K562 (cell line): Measurements from ENCODE around the gene MPHOSPH9.

ENCODE experiments used
- CBFB ChIP-seq: sonication (generic); formaldehyde crosslinking; IDR thresholded peaks from 2 replicates; pipeline ENCODE4 v1.4.0; 2020; ENCODE audit warnings: mild to moderate bottlenecking, missing genetic modification reagents
- COPS2 ChIP-seq: fragments of 450-650 bp; conservative IDR thresholded peaks from 2 replicates; pipeline ENCODE4 v1.6.1; 2016; ENCODE audit warnings: mild to moderate bottlenecking, moderate library complexity
- JUNB ChIP-seq: fragments of 450-650 bp; formaldehyde crosslinking; conservative IDR thresholded peaks from 2 replicates; pipeline ENCODE4 v1.4.0; 2020; ENCODE audit warnings: mild to moderate bottlenecking
- KLF13 ChIP-seq: fragments of 450-650 bp; IDR thresholded peaks from 2 replicates; pipeline ENCODE4 v1.6.1; 2016; ENCODE audit warnings: missing genetic modification characterization, low read depth, mild to moderate bottlenecking, missing compliant biosample characterization, moderate library complexity, borderline replicate concordance
- POLR2A ChIP-seq: fragments of 450-650 bp; conservative IDR thresholded peaks from 2 replicates; pipeline ENCODE4 v1.6.1; 2016
- RFX5 ChIP-seq: IDR thresholded peaks from 2 replicates; pipeline ENCODE4 v1.6.1; 2011; ENCODE audit warnings: low read depth, mild to moderate bottlenecking, improper control_type of control experiment, low read length
- SMC3 ChIP-seq: conservative IDR thresholded peaks from 2 replicates; pipeline ENCODE4 v1.6.1; 2011; ENCODE audit warnings: low read depth, low read length, improper control_type of control experiment; ENCODE audit not compliant: insufficient read depth
- TF ChIP-seq, protein P1 (sequence below), 2 experiments: fragments of 450-650 bp; formaldehyde crosslinking in 1 of 2; IDR thresholded peaks; 2 replicates each; pipeline versions ENCODE4 v1.4.0 to v1.6.1; 2014 to 2020; ENCODE audit warnings: mild to moderate bottlenecking in 2 of 2, borderline replicate concordance in 1 of 2, low read depth in 1 of 2
- TF ChIP-seq, protein P2 (sequence below): fragments of 250-450 bp; sonication (Bioruptor Pico); IDR thresholded peaks from 2 replicates; pipeline ENCODE4 v1.5.1; 2021; ENCODE audit warnings: mild to moderate bottlenecking
- TF ChIP-seq, protein P3 (sequence below), 3 experiments: IDR thresholded peaks in 2 of 3; conservative IDR thresholded peaks in 1 of 3; 2 replicates each; pipeline ENCODE4 v1.5.1; 2011 to 2012; ENCODE audit warnings: low read length in 3 of 3, mild to moderate bottlenecking in 3 of 3, control low read depth in 2 of 3, improper control_type of control experiment in 1 of 3, inconsistent platforms in 1 of 3, low read depth in 1 of 3, mixed read lengths in 1 of 3, moderate library complexity in 1 of 3; ENCODE audit not compliant: insufficient read depth in 2 of 3
- TF ChIP-seq, protein P4 (sequence below): fragments of 250-450 bp; sonication (Bioruptor Pico); IDR thresholded peaks from 2 replicates; pipeline ENCODE4 v1.4.0; 2020; ENCODE audit warnings: mild to moderate bottlenecking

DNA sequence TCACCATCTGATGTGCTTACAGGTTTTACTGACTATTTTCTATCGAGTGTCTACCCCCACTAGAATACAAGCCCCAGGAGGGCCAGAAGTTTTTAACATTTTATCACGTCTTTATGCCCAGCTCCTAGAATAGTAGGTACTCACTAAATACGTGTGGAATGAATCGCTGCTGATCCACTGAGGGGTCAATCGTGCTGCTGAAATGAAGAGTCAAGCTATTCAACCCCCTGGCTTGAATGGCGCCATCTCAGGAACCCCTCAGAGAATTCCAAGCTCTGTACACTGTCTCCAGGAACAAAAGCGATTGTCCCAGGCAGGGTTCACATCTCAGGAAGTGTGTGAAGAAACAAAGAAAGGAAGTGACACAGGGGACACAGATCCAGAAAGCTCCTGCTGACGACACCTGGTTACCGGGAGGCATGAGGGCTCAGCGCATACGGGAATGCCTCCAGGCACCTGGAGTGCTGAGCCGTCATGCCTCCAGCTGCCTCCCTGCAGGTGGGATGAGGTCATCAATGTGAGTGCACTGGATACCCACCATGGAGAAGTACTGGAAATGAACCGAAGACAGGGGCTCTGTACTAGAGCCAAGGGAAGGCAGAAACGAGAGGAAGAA is 127.6 kb downstream of the MPHOSPH9 start:
- TF ChIP-seq JUNB (CRISPR knock-in tag) (no peak), KLF13 (tag) (no peak), RFX5 (no peak), COPS2 (no peak), CBFB (CRISPR knock-in tag) (no peak), POLR2A (no peak), SMC3 (no peak)
- TF ChIP-seq, protein P1, sequence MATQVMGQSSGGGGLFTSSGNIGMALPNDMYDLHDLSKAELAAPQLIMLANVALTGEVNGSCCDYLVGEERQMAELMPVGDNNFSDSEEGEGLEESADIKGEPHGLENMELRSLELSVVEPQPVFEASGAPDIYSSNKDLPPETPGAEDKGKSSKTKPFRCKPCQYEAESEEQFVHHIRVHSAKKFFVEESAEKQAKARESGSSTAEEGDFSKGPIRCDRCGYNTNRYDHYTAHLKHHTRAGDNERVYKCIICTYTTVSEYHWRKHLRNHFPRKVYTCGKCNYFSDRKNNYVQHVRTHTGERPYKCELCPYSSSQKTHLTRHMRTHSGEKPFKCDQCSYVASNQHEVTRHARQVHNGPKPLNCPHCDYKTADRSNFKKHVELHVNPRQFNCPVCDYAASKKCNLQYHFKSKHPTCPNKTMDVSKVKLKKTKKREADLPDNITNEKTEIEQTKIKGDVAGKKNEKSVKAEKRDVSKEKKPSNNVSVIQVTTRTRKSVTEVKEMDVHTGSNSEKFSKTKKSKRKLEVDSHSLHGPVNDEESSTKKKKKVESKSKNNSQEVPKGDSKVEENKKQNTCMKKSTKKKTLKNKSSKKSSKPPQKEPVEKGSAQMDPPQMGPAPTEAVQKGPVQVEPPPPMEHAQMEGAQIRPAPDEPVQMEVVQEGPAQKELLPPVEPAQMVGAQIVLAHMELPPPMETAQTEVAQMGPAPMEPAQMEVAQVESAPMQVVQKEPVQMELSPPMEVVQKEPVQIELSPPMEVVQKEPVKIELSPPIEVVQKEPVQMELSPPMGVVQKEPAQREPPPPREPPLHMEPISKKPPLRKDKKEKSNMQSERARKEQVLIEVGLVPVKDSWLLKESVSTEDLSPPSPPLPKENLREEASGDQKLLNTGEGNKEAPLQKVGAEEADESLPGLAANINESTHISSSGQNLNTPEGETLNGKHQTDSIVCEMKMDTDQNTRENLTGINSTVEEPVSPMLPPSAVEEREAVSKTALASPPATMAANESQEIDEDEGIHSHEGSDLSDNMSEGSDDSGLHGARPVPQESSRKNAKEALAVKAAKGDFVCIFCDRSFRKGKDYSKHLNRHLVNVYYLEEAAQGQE (IDR thresholded peaks at IDR 0.05; ENCODE audit: borderline replicate concordance): no peak
- TF ChIP-seq, protein P1 (CRISPR knock-in tag; IDR thresholded peaks at IDR 0.05; ENCODE audit: low read depth): no peak
- TF ChIP-seq, protein P2, sequence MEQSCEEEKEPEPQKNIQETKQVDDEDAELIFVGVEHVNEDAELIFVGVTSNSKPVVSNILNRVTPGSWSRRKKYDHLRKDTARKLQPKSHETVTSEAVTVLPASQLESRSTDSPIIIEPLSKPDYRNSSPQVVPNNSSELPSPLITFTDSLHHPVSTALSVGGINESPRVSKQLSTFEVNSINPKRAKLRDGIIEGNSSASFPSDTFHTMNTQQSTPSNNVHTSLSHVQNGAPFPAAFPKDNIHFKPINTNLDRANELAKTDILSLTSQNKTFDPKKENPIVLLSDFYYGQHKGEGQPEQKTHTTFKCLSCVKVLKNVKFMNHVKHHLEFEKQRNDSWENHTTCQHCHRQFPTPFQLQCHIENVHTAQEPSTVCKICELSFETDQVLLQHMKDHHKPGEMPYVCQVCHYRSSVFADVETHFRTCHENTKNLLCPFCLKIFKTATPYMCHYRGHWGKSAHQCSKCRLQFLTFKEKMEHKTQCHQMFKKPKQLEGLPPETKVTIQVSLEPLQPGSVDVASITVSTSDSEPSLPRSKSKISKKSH: no peak
- TF ChIP-seq, protein P3, sequence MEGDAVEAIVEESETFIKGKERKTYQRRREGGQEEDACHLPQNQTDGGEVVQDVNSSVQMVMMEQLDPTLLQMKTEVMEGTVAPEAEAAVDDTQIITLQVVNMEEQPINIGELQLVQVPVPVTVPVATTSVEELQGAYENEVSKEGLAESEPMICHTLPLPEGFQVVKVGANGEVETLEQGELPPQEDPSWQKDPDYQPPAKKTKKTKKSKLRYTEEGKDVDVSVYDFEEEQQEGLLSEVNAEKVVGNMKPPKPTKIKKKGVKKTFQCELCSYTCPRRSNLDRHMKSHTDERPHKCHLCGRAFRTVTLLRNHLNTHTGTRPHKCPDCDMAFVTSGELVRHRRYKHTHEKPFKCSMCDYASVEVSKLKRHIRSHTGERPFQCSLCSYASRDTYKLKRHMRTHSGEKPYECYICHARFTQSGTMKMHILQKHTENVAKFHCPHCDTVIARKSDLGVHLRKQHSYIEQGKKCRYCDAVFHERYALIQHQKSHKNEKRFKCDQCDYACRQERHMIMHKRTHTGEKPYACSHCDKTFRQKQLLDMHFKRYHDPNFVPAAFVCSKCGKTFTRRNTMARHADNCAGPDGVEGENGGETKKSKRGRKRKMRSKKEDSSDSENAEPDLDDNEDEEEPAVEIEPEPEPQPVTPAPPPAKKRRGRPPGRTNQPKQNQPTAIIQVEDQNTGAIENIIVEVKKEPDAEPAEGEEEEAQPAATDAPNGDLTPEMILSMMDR (IDR thresholded peaks at IDR 0.05 in 2 of 3, conservative IDR thresholded peaks at IDR 0.05 in 1 of 3; ENCODE audit: insufficient read depth in 2 of 3, low read depth in 1 of 3, low read length in 3 of 3): no peak
- TF ChIP-seq, protein P4, sequence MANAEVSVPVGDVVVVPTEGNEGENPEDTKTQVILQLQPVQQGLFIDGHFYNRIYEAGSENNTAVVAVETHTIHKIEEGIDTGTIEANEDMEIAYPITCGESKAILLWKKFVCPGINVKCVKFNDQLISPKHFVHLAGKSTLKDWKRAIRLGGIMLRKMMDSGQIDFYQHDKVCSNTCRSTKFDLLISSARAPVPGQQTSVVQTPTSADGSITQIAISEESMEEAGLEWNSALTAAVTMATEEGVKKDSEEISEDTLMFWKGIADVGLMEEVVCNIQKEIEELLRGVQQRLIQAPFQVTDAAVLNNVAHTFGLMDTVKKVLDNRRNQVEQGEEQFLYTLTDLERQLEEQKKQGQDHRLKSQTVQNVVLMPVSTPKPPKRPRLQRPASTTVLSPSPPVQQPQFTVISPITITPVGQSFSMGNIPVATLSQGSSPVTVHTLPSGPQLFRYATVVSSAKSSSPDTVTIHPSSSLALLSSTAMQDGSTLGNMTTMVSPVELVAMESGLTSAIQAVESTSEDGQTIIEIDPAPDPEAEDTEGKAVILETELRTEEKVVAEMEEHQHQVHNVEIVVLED (CRISPR knock-in tag): no peak
